Lower lobe of right lung (tissue), 2 donors: ENCODE data around the gene MON2. TPM values are rescaled to one million over a fixed set of nuclear protein-coding genes. Genes with fewer than 3 reads are reported as not detected.

Experiments used
- ATAC-seq, 2 donors: fragments of 200-7000 bp; cut with Tn5 transposase; one replicate each; pipeline ENCODE4 v1.9.1; 2020 to 2022; ENCODE audit warnings: mild to moderate bottlenecking in 2 of 2, moderate library complexity in 2 of 2
- DNase-seq: peaks from one replicate; pipeline ENCODE4 v3.0.0-alpha.2; 2020
- H3K27ac ChIP-seq: fragments of 200-600 bp; one replicate; pipeline ENCODE4 v1.8.0; 2022
- H3K27me3 ChIP-seq: fragments of 200-600 bp; one replicate; pipeline ENCODE4 v1.8.0; 2022; ENCODE audit warnings: low read depth
- H3K36me3 ChIP-seq: fragments of 200-600 bp; one replicate; pipeline ENCODE4 v1.8.0; 2022; ENCODE audit warnings: mild to moderate bottlenecking
- H3K4me1 ChIP-seq: fragments of 200-600 bp; one replicate; pipeline ENCODE4 v1.8.0; 2022
- H3K4me3 ChIP-seq: fragments of 200-600 bp; one replicate; pipeline ENCODE4 v1.8.0; 2022; ENCODE audit warnings: mild to moderate bottlenecking
- H3K9me3 ChIP-seq: fragments of 200-600 bp; one replicate; pipeline ENCODE4 v1.8.0; 2022
- CTCF ChIP-seq: fragments of 200-600 bp; IDR thresholded peaks from one replicate; pipeline ENCODE4 v1.8.0; 2022; ENCODE audit warnings: antibody characterized with exemption, mild to moderate bottlenecking
- intact Hi-C: fragments of 100-400 bp; cut with DNase I; formaldehyde crosslinking; loops from one replicate; pipeline ENCODE4 v1.11.0; 2022
- total RNA-seq: library from RNA; stranded (reverse); fragmentation: NEBNext Ultra II Directional; extraction: Animal tissue kit (Norgen Biotek cat#: 25700); gene quantifications from one replicate; pipeline ENCODE4 v1.2.1, GENCODE V29; 2021
- donor health status: DM: no; HTN: yes; CAD: no; lungs with severe emphysema.

MON2 gene
- total RNA-seq, 1 donor from 2014 or later: 48.6 TPM

DNA sequence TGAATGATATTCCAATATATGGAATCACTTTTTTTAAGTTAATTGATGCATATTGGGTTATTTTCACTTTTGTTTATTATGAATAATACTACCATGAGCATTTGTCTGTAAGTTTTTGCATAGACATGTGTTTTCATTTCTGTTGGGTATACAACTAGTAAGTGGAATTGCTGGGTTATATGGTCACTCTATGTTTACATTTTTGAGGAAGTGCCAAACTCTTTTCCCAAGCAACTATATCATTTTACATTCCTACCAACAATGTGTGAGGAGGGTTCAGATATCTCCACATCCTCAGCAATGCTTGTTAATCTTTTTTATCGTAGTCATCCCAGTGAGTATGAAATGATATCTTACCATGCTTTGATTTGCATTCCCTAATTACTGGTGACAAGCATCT, 64.0 kb downstream of the MON2 start:
- H3K4me1 ChIP-seq: no peaks in the 10 kb centered on the region
- no peaks in the 10 kb centered on the region for H3K27me3 ChIP-seq
- intact Hi-C loops: no loop called here
- no peak overlapping the region for H3K4me3 ChIP-seq
- no peaks in the 10 kb centered on the region for H3K9me3 ChIP-seq
- peaks cover 50% of the 10 kb centered on the region for H3K36me3 ChIP-seq
- ATAC-seq (no peak), DNase-seq (no peak)
- no peak overlapping the region for H3K27ac ChIP-seq
- no peak for TF ChIP-seq CTCF

- H3K9me3 ChIP-seq: no peaks in the 10 kb centered on the region
- no peak overlapping the region for H3K4me3 ChIP-seq
- no peaks in the 10 kb centered on the region for H3K4me1 ChIP-seq
- intact Hi-C loops: no loop called here
- no peak overlapping the region for H3K27ac ChIP-seq
- DNase-seq (no peak), ATAC-seq (peak in 1 of 2 donors; percentile 79)
- peaks cover 49% of the 10 kb centered on the region for H3K36me3 ChIP-seq
- no peaks in the 10 kb centered on the region for H3K27me3 ChIP-seq
- TF ChIP-seq CTCF: no peak
These were observed 65.7 kb downstream of the MON2 start for GRCh38 chr12:62532333-62532732.

GRCh38 chr12:62533087-62533754, 66.6 kb downstream of the MON2 start:
- intact Hi-C loops: no loop called here
- no peaks in the 10 kb centered on the region for H3K27me3 ChIP-seq
- TF ChIP-seq CTCF: no peak
- H3K4me1 ChIP-seq: no peaks in the 10 kb centered on the region
- no peak for DNase-seq
- no peak overlapping the region for H3K4me3 ChIP-seq
- ATAC-seq: peak in 1 of 2 donors; percentile 11
- no peaks in the 10 kb centered on the region for H3K9me3 ChIP-seq
- H3K27ac ChIP-seq: no peak overlapping the region
- peaks cover 58% of the 10 kb centered on the region for H3K36me3 ChIP-seq

DNA sequence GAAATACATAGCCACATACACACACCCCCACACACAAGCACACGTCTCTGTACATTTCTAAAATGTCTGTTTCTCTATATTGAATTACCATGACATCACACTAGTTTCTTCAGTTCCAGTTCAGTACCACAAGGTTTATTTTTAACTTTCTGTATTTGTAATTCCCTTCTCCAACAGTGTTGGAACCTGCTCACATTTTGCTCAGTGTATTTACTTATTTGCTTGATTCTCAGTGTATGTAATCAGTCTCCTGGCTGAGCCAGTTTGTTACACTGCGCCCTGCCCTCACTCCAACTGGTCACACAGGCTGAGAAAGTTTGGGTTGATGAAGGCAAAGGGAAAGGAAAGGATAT, 67.1 kb downstream of the MON2 start:
- no peak for TF ChIP-seq CTCF
- intact Hi-C loops: no loop called here
- peak in 1 of 2 donors; percentile 80 for ATAC-seq
- Histone ChIP-seq H3K4me1 (no peaks in the 10 kb centered on the region), H3K36me3 (peaks cover 63% of the 10 kb centered on the region), H3K27me3 (no peaks in the 10 kb centered on the region), H3K27ac (no peak overlapping the region), H3K9me3 (no peaks in the 10 kb centered on the region), H3K4me3 (no peak overlapping the region)
- DNase-seq: no peak

GRCh38 chr12:62536546-62536945, 69.9 kb downstream of the MON2 start:
- no peak for ATAC-seq

More at GRCh38 chr12:62536546-62536945, 69.9 kb downstream of the MON2 start:
- H3K9me3 ChIP-seq: no peaks in the 10 kb centered on the region
- no peak for TF ChIP-seq CTCF
- peaks cover 86% of the 10 kb centered on the region for H3K36me3 ChIP-seq
- no peak overlapping the region for H3K4me3 ChIP-seq
- no peak for DNase-seq
- H3K4me1 ChIP-seq: no peaks in the 10 kb centered on the region
- no peaks in the 10 kb centered on the region for H3K27me3 ChIP-seq
- intact Hi-C loops: no loop called here
- H3K27ac ChIP-seq: no peak overlapping the region
